HL-60 (cell line): ENCODE data around the gene KCTD15.

ENCODE experiments used
- DNase-seq, 2 experiments: peaks; one replicate each; pipeline ENCODE4 v3.0.0-alpha.2; 2010 to 2020; ENCODE audit warnings: low read depth in 1 of 2, low spot score in 1 of 2
- H3K27ac ChIP-seq: fragments of 250-450 bp; sonication (Bioruptor Pico); replicated peaks from 2 replicates; pipeline ENCODE4 v1.5.1; 2020; ENCODE audit warnings: mild to moderate bottlenecking, moderate library complexity
- H3K27me3 ChIP-seq: fragments of 250-450 bp; sonication (Bioruptor Pico); 2 replicates; pipeline ENCODE4 v1.5.1; 2021; ENCODE audit warnings: mild to moderate bottlenecking, moderate library complexity; ENCODE audit not compliant: insufficient read depth, poor library complexity, severe bottlenecking
- H3K4me3 ChIP-seq: replicated peaks from 2 replicates; pipeline ENCODE4 v1.5.1; 2011; ENCODE audit warnings: mild to moderate bottlenecking, control low read depth, low read length; ENCODE audit not compliant: insufficient read depth
- CTCF ChIP-seq: IDR thresholded peaks from one replicate; pipeline ENCODE4 v1.5.1; 2011; ENCODE audit warnings: low read length, control low read depth, inconsistent platforms; ENCODE audit not compliant: insufficient read depth
- GABPA ChIP-seq: IDR thresholded peaks from 2 replicates; pipeline ENCODE4 v1.6.1; 2012; ENCODE audit warnings: low read depth
- POLR2AphosphoS5 ChIP-seq: IDR thresholded peaks from 2 replicates; pipeline ENCODE4 v1.6.1; 2012; ENCODE audit warnings: low read depth
- REST ChIP-seq: IDR thresholded peaks from 2 replicates; pipeline ENCODE4 v1.6.1; 2012; ENCODE audit warnings: low read depth; ENCODE audit not compliant: insufficient replicate concordance
- SPI1 ChIP-seq: IDR thresholded peaks from 2 replicates; pipeline ENCODE4 v1.6.1; 2012; ENCODE audit warnings: low read depth, mild to moderate bottlenecking, borderline replicate concordance

The KCTD15 gene

GRCh38 chr19:33803383-33803782 is 6.7 kb downstream of the KCTD15 start:
- Histone ChIP-seq H3K27ac (no peak overlapping the region), H3K4me3 (no peak overlapping the region), H3K27me3 (no peaks in the 10 kb centered on the region)
- no peak for DNase-seq
- no peak for TF ChIP-seq GABPA
- no peak for TF ChIP-seq CTCF
- no peak for TF ChIP-seq SPI1
- TF ChIP-seq REST, result no peak
- no peak for TF ChIP-seq POLR2AphosphoS5

- TF ChIP-seq REST (no peak), POLR2AphosphoS5 (no peak), SPI1 (no peak), CTCF (no peak), GABPA (no peak)
- no peak for DNase-seq
- Histone ChIP-seq H3K27me3 (no peaks in the 10 kb centered on the region), H3K4me3 (no peak overlapping the region), H3K27ac (no peak overlapping the region)
Observed at GRCh38 chr19:33804021-33804799, 7.5 kb downstream of the KCTD15 start.

- DNase-seq, result no peak
- Histone ChIP-seq H3K27me3 (no peaks in the 10 kb centered on the region), H3K27ac (no peak overlapping the region), H3K4me3 (no peak overlapping the region)
- TF ChIP-seq REST, result no peak
- no peak for TF ChIP-seq POLR2AphosphoS5
- no peak for TF ChIP-seq CTCF
- no peak for TF ChIP-seq SPI1
- no peak for TF ChIP-seq GABPA
Observed at GRCh38 chr19:33805313-33805712, 8.6 kb downstream of the KCTD15 start.
